Measurements from ENCODE around the gene UBASH3B. TPM values are rescaled to one million over a fixed set of nuclear protein-coding genes. Genes with fewer than 3 reads are reported as not detected.
"Not testable (repeated sequence)": the region's sequence is repeated elsewhere in the genome, so short reads cannot be mapped to it uniquely, and the experiment has no call there.

Gene UBASH3B
- total RNA-seq, 1 donor from 2014 or later: 19.3 TPM

- H3K9me3 Mint-ChIP-seq: no peaks in the 10 kb centered on the region
- no peak overlapping the region for H3K4me3 Mint-ChIP-seq (ENCODE audit: low read depth)
- H3K36me3 Mint-ChIP-seq (ENCODE audit: low read depth): peaks cover 9% of the 10 kb centered on the region
- H3K4me1 Mint-ChIP-seq (ENCODE audit: low read depth): peaks cover 18% of the 10 kb centered on the region
- H3K27me3 Mint-ChIP-seq (ENCODE audit: low read depth): peaks cover 3% of the 10 kb centered on the region
- intact Hi-C loops (cut with micrococcal nuclease): no loop called here
- DNase-seq (ENCODE audit: low spot score): no peak
- H3K27ac Mint-ChIP-seq: no peak overlapping the region
Observed at GRCh38 chr11:122813894-122814270, 158.4 kb downstream of the UBASH3B start.

- peaks cover 3% of the 10 kb centered on the region for H3K9me3 Mint-ChIP-seq
- intact Hi-C loops (cut with micrococcal nuclease): no loop called here
- H3K36me3 Mint-ChIP-seq (ENCODE audit: low read depth): peaks cover 7% of the 10 kb centered on the region
- H3K4me1 Mint-ChIP-seq (ENCODE audit: low read depth): peaks cover 17% of the 10 kb centered on the region
- no peak overlapping the region for H3K27ac Mint-ChIP-seq
- DNase-seq (ENCODE audit: low spot score): no peak
- peaks cover 3% of the 10 kb centered on the region for H3K27me3 Mint-ChIP-seq (ENCODE audit: low read depth)
- no peak overlapping the region for H3K4me3 Mint-ChIP-seq (ENCODE audit: low read depth)
Observed at GRCh38 chr11:122814401-122814800, 158.9 kb downstream of the UBASH3B start.

- H3K4me1 Mint-ChIP-seq (ENCODE audit: low read depth): peaks cover 13% of the 10 kb centered on the region
- H3K9me3 Mint-ChIP-seq: peaks cover 14% of the 10 kb centered on the region
- H3K27me3 Mint-ChIP-seq (ENCODE audit: low read depth): peaks cover 3% of the 10 kb centered on the region
- no peak overlapping the region for H3K27ac Mint-ChIP-seq
- no peak for DNase-seq (ENCODE audit: low spot score)
- no peaks in the 10 kb centered on the region for H3K36me3 Mint-ChIP-seq (ENCODE audit: low read depth)
- intact Hi-C loops (cut with micrococcal nuclease): no loop called here
- H3K4me3 Mint-ChIP-seq (ENCODE audit: low read depth): no peak overlapping the region
Observed at GRCh38 chr11:122815900-122816299, 160.4 kb downstream of the UBASH3B start.

- H3K9me3 Mint-ChIP-seq: peaks cover 22% of the 10 kb centered on the region
- H3K4me1 Mint-ChIP-seq (ENCODE audit: low read depth): peaks cover 10% of the 10 kb centered on the region
- no peak overlapping the region for H3K27ac Mint-ChIP-seq
- H3K4me3 Mint-ChIP-seq (ENCODE audit: low read depth): no peak overlapping the region
- no peak for DNase-seq (ENCODE audit: low spot score)
- intact Hi-C loops (cut with micrococcal nuclease): no loop called here
- H3K36me3 Mint-ChIP-seq (ENCODE audit: low read depth): no peaks in the 10 kb centered on the region
- H3K27me3 Mint-ChIP-seq (ENCODE audit: low read depth): peaks cover 3% of the 10 kb centered on the region
Observed at GRCh38 chr11:122816761-122817520, 161.4 kb downstream of the UBASH3B start.

GRCh38 chr11:122820158-122820557 lies 164.6 kb downstream of the UBASH3B start:
- Mint-ChIP-seq H3K4me1 (ENCODE audit: low read depth) (peaks cover 3% of the 10 kb centered on the region), H3K27me3 (ENCODE audit: low read depth) (peaks cover 6% of the 10 kb centered on the region), H3K36me3 (ENCODE audit: low read depth) (no peaks in the 10 kb centered on the region), H3K9me3 (peaks cover 37% of the 10 kb centered on the region), H3K4me3 (ENCODE audit: low read depth) (no peak overlapping the region), H3K27ac (no peak overlapping the region)
- DNase-seq (ENCODE audit: low spot score): no peak
- intact Hi-C loops (cut with micrococcal nuclease): no loop called here

GRCh38 chr11:122821169-122821568 lies 165.6 kb downstream of the UBASH3B start:
- peaks cover 7% of the 10 kb centered on the region for H3K27me3 Mint-ChIP-seq (ENCODE audit: low read depth)
- intact Hi-C loops (cut with micrococcal nuclease): no loop called here

GRCh38 chr11:122822241-122822640 lies 166.7 kb downstream of the UBASH3B start:
- peaks cover 48% of the 10 kb centered on the region for H3K9me3 Mint-ChIP-seq
- no peak for DNase-seq (ENCODE audit: low spot score)
- peaks cover 3% of the 10 kb centered on the region for H3K4me1 Mint-ChIP-seq (ENCODE audit: low read depth)
- H3K27ac Mint-ChIP-seq: no peak overlapping the region
- no peak overlapping the region for H3K4me3 Mint-ChIP-seq (ENCODE audit: low read depth)
- peaks cover 9% of the 10 kb centered on the region for H3K27me3 Mint-ChIP-seq (ENCODE audit: low read depth)
- H3K36me3 Mint-ChIP-seq (ENCODE audit: low read depth): no peaks in the 10 kb centered on the region
- intact Hi-C loops (cut with micrococcal nuclease): no loop called here

More at GRCh38 chr11:122821169-122821568, 165.6 kb downstream of the UBASH3B start:
- Mint-ChIP-seq H3K4me1 (ENCODE audit: low read depth) (peaks cover 3% of the 10 kb centered on the region), H3K36me3 (ENCODE audit: low read depth) (no peaks in the 10 kb centered on the region), H3K4me3 (ENCODE audit: low read depth) (no peak overlapping the region), H3K9me3 (peaks cover 45% of the 10 kb centered on the region), H3K27ac (no peak overlapping the region)
- no peak for DNase-seq (ENCODE audit: low spot score)

GRCh38 chr11:122823564-122823963 lies 168.0 kb downstream of the UBASH3B start:
- intact Hi-C loops (cut with micrococcal nuclease): no loop called here
- Mint-ChIP-seq H3K36me3 (ENCODE audit: low read depth) (no peaks in the 10 kb centered on the region), H3K27me3 (ENCODE audit: low read depth) (peaks cover 9% of the 10 kb centered on the region), H3K4me1 (ENCODE audit: low read depth) (peaks cover 3% of the 10 kb centered on the region), H3K9me3 (peaks cover 48% of the 10 kb centered on the region), H3K27ac (no peak overlapping the region), H3K4me3 (ENCODE audit: low read depth) (no peak overlapping the region)
- DNase-seq (ENCODE audit: low spot score): no peak

- H3K4me3 Mint-ChIP-seq (ENCODE audit: low read depth); DNase-seq (ENCODE audit: low spot score); H3K4me1 Mint-ChIP-seq (ENCODE audit: low read depth); H3K27me3 Mint-ChIP-seq (ENCODE audit: low read depth); H3K27ac Mint-ChIP-seq; H3K36me3 Mint-ChIP-seq (ENCODE audit: low read depth); intact Hi-C loops (cut with micrococcal nuclease): not testable (repeated sequence)
- peaks cover 17% of the 10 kb centered on the region for H3K9me3 Mint-ChIP-seq
Observed at GRCh38 chr11:122829371-122829770, 173.8 kb downstream of the UBASH3B start.

- H3K4me3 Mint-ChIP-seq (ENCODE audit: low read depth); intact Hi-C loops (cut with micrococcal nuclease); H3K36me3 Mint-ChIP-seq (ENCODE audit: low read depth); DNase-seq (ENCODE audit: low spot score); H3K9me3 Mint-ChIP-seq; H3K27ac Mint-ChIP-seq; H3K27me3 Mint-ChIP-seq (ENCODE audit: low read depth): not testable (repeated sequence)
- peaks cover 14% of the 10 kb centered on the region for H3K4me1 Mint-ChIP-seq (ENCODE audit: low read depth)
Observed at GRCh38 chr11:122832297-122832696, 176.8 kb downstream of the UBASH3B start.

- H3K4me3 Mint-ChIP-seq (ENCODE audit: low read depth): no peak overlapping the region
- DNase-seq (ENCODE audit: low spot score): no peak
Observed at GRCh38 chr11:122832721-122833470, 177.4 kb downstream of the UBASH3B start.

GRCh38 chr11:122833846-122834464 lies 178.4 kb downstream of the UBASH3B start:
- peaks cover 25% of the 10 kb centered on the region for H3K4me1 Mint-ChIP-seq (ENCODE audit: low read depth)
- no peak overlapping the region for H3K4me3 Mint-ChIP-seq (ENCODE audit: low read depth)
- no peaks in the 10 kb centered on the region for H3K36me3 Mint-ChIP-seq (ENCODE audit: low read depth)
- intact Hi-C loops (cut with micrococcal nuclease): no loop called here
- no peaks in the 10 kb centered on the region for H3K9me3 Mint-ChIP-seq
- DNase-seq (ENCODE audit: low spot score): no peak
- no peaks in the 10 kb centered on the region for H3K27me3 Mint-ChIP-seq (ENCODE audit: low read depth)
- H3K27ac Mint-ChIP-seq: no peak overlapping the region

More at GRCh38 chr11:122832721-122833470, 177.4 kb downstream of the UBASH3B start:
- Mint-ChIP-seq H3K27ac (no peak overlapping the region), H3K27me3 (ENCODE audit: low read depth) (no peaks in the 10 kb centered on the region), H3K36me3 (ENCODE audit: low read depth) (no peaks in the 10 kb centered on the region), H3K4me1 (ENCODE audit: low read depth) (peaks cover 19% of the 10 kb centered on the region), H3K9me3 (no peaks in the 10 kb centered on the region)
- intact Hi-C loops (cut with micrococcal nuclease): no loop called here

- no peak overlapping the region for H3K4me3 Mint-ChIP-seq (ENCODE audit: low read depth)
- no peaks in the 10 kb centered on the region for H3K9me3 Mint-ChIP-seq
- no peak for DNase-seq (ENCODE audit: low spot score)
- no peaks in the 10 kb centered on the region for H3K27me3 Mint-ChIP-seq (ENCODE audit: low read depth)
- H3K4me1 Mint-ChIP-seq (ENCODE audit: low read depth): peaks cover 29% of the 10 kb centered on the region
- intact Hi-C loops (cut with micrococcal nuclease): no loop called here
- H3K27ac Mint-ChIP-seq: no peak overlapping the region
- peaks cover 4% of the 10 kb centered on the region for H3K36me3 Mint-ChIP-seq (ENCODE audit: low read depth)
Observed at GRCh38 chr11:122836916-122837315, 181.4 kb downstream of the UBASH3B start.
